Measurements from ENCODE around the gene A2M. TPM values are rescaled to one million over a fixed set of nuclear protein-coding genes. Genes with fewer than 3 reads are reported as not detected.

A2M gene
- total and polyA plus RNA-seq, 2 of the 13 experiments (the other 11 are each of a cell fraction or from before 2014, with no cell fraction given), result 2,807 to 6,551 TPM

- TF ChIP-seq NCOR1 (IDR thresholded peaks at IDR 0.05; ENCODE audit: borderline replicate concordance, low read length) (no peak), NFYC (CRISPR knock-in tag; IDR thresholded peaks at IDR 0.05) (no peak), FOXP1 (IDR thresholded peaks at IDR 0.05) (no peak), FOXP1 (CRISPR knock-in tag; IDR thresholded peaks at IDR 0.05) (no peak), TGIF2 (CRISPR knock-in tag; IDR thresholded peaks at IDR 0.05) (no peak; the same call in 1 of the 2 replicates), ETV5 (CRISPR knock-in tag; IDR thresholded peaks at IDR 0.05; ENCODE audit: borderline replicate concordance) (no peak; the same call in 1 of the 2 replicates), ZNF713 (CRISPR knock-in tag; IDR thresholded peaks at IDR 0.05) (no peak), MAF1 (CRISPR knock-in tag; IDR thresholded peaks at IDR 0.05; ENCODE audit: borderline replicate concordance) (no peak; the same call in none of the 2 replicates), AGO1 (IDR thresholded peaks at IDR 0.05; ENCODE audit: low read depth, low read length, poor library complexity, severe bottlenecking) (peak; percentile 95), ZNF280D (CRISPR knock-in tag; IDR thresholded peaks at IDR 0.05) (no peak), ISL2 (CRISPR knock-in tag; IDR thresholded peaks at IDR 0.05) (0 out of 2 replicates have a peak, but pooled peaks have one; percentile 5), ARID3A (IDR thresholded peaks at IDR 0.05; ENCODE audit: low read depth, low read length) (no peak), ZNF550 (CRISPR knock-in tag; IDR thresholded peaks at IDR 0.05; ENCODE audit: borderline replicate concordance) (peak; percentile 47; the same call in 1 of the 2 replicates), EP300 (IDR thresholded peaks at IDR 0.05; ENCODE audit: low read depth in 2 of 2, low read length in 2 of 2) (no peak), EP300 (CRISPR knock-in tag; IDR thresholded peaks at IDR 0.05; ENCODE audit: borderline replicate concordance) (no peak), RBM22 (optimal IDR thresholded peaks at IDR 0.05; ENCODE audit: low read length) (peak; percentile 58), PCBP2 (optimal IDR thresholded peaks at IDR 0.05; ENCODE audit: low read depth, low read length, poor library complexity, severe bottlenecking) (no peak), ZFP90 (CRISPR knock-in tag; IDR thresholded peaks at IDR 0.05; ENCODE audit: borderline replicate concordance) (peak; percentile 60; the same call in 1 of the 2 replicates), ZNF567 (CRISPR knock-in tag; IDR thresholded peaks at IDR 0.05; ENCODE audit: borderline replicate concordance) (no peak), GABPB1 (CRISPR knock-in tag; IDR thresholded peaks at IDR 0.05) (peak; percentile 87), ZNF589 (CRISPR knock-in tag; conservative IDR thresholded peaks at IDR 0.05) (no peak), ZNF839 (CRISPR knock-in tag; IDR thresholded peaks at IDR 0.05; ENCODE audit: borderline replicate concordance) (no peak), TFDP2 (CRISPR knock-in tag; IDR thresholded peaks at IDR 0.05) (no peak), ZBTB7B (CRISPR knock-in tag; IDR thresholded peaks at IDR 0.05) (no peak; the same call in 1 of the 2 replicates), ZNF326 (CRISPR knock-in tag; IDR thresholded peaks at IDR 0.05; ENCODE audit: borderline replicate concordance) (peak; percentile 79; the same call in 1 of the 2 replicates)
Observed at GRCh38 chr12:9064815-9065606, 50.7 kb downstream of the A2M start (continued).

Measured in HepG2 (cell line).